Vagina (tissue), 2 donors: ENCODE data around the gene TSC22D2.

Experiments
- CTCF ChIP-seq, 3 experiments: fragments of 450-650 bp in 2 of 3; fragments of 200-600 bp in 1 of 3; sonication (generic) in 1 of 3; IDR thresholded peaks; one replicate each; pipeline ENCODE4 v1.5.1; 2017 to 2019; ENCODE audit warnings: antibody characterized with exemption in 3 of 3, mild to moderate bottlenecking in 2 of 3, moderate library complexity in 2 of 3
- POLR2A ChIP-seq, 2 donors: fragments of 450-650 bp; IDR thresholded peaks; one replicate each; pipeline ENCODE4 v1.6.1; 2017; ENCODE audit warnings: antibody characterized with exemption in 2 of 2, mild to moderate bottlenecking in 2 of 2, moderate library complexity in 2 of 2

- TF ChIP-seq CTCF (IDR thresholded peaks at IDR 0.05) (no peak), POLR2A (IDR thresholded peaks at IDR 0.05) (no peak)
Measured at GRCh38 chr3:150469931-150470740, 62.0 kb downstream of the TSC22D2 start.
